ENCODE results near the gene FAM53B.
"Not testable (repeated sequence)": the region's sequence is repeated elsewhere in the genome, so short reads cannot be mapped to it uniquely, and the experiment has no call there.

Gene FAM53B

DNA sequence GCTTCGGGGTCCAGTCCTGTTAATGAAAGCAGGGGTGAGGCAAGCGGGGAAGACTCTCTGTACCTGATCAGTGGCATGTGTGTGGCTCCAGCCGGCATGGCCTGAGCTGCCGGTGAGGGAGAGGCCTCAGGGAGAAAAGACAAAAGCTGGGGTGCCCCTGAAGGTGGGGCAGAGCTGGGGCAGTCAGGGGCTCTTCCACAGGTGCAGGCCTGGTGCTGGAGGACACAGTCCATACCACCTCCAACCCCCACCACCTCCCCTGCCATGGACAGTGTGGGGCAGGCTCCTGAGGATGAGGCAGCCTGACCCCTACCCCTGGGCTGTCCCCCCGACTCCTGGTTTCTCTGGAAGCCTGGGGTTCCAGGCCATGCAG lies 153.1 kb downstream of the FAM53B start:
- H3K4me3 ChIP-seq (ENCODE audit: low read depth, low read length): no peak overlapping the region
- DNase-seq (ENCODE audit: low read depth): no peak
- TF ChIP-seq CTCF (IDR thresholded peaks at IDR 0.05; ENCODE audit: low read depth, low read length, missing control alignments): no peak

DNA sequence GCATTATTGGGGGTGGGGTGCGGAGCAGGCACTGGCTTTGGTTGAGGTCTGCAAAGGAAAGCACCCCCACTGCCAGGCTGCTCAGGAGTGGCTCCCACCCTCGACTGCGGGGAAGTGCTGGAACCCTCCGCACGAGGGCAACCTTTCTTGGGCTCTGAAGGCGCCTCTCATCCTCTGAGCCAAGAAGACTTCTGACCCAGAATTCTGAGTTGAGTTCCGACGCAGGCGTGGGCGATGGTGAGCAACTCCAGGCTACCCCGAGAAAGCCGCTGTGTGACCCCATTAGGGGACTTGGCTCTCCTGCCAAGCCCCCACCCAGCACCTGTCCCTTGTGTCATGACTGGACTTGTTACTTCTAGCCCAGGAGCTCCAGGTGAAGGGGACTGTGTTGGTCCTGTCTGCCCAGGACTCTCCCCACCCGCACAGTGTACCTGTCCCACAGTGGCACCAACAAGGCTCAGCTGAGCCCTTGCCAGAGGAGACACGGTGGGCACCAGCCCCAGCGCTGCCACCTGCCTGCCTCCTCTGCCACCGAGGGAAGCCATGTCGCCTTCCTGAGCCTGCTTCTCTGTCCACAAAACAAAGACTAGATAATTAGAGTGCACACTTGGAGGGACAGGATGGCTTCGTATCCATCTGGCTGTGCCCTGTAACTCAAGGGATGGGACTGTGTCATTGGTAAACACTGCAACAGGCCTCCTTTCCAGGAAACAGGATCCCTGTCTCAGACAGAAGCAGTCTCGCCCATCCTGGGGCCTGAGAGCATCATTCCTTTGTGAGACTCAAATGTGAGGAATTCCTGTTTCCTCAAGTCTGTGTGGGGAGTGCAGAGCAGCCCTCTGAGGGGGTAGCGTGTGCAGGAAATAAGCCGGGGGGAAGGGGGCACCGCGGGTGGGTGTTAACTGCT lies 153.7 kb downstream of the FAM53B start:
- TF ChIP-seq CTCF (IDR thresholded peaks at IDR 0.05; ENCODE audit: low read depth, low read length, missing control alignments): no peak
- no peak for DNase-seq (ENCODE audit: low read depth)
- no peak overlapping the region for H3K4me3 ChIP-seq (ENCODE audit: low read depth, low read length)

DNA sequence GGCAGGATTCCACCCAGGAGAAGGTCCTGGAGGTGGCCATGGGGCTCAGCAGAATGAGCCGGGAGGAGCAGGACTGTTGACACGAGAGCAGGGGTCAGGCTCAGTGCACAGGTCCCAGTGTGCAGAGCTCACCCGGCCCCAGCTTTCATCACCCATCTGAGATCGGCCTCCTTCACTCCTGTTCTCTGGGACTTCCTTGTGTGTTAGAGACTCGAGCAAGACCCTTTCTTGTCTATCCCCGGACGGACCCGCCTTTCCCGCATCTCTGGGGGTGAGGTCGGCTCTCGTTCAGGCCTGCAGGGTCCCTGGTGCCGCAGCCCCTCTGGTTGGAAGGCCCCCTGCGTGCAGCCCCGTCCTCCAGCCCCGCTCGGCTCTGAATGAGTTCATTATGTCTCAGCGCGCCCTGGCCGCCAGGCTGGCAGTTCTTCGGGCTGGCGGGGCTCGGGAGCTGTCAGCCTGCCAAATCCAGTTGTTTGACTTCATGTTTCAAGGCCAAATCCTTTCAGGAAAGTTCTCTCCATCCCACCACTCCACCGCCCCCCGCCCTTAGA lies 154.6 kb downstream of the FAM53B start:
- no peak overlapping the region for H3K4me3 ChIP-seq (ENCODE audit: low read depth, low read length)
- no peak for DNase-seq (ENCODE audit: low read depth)
- no peak for TF ChIP-seq CTCF (IDR thresholded peaks at IDR 0.05; ENCODE audit: low read depth, low read length, missing control alignments)

DNA sequence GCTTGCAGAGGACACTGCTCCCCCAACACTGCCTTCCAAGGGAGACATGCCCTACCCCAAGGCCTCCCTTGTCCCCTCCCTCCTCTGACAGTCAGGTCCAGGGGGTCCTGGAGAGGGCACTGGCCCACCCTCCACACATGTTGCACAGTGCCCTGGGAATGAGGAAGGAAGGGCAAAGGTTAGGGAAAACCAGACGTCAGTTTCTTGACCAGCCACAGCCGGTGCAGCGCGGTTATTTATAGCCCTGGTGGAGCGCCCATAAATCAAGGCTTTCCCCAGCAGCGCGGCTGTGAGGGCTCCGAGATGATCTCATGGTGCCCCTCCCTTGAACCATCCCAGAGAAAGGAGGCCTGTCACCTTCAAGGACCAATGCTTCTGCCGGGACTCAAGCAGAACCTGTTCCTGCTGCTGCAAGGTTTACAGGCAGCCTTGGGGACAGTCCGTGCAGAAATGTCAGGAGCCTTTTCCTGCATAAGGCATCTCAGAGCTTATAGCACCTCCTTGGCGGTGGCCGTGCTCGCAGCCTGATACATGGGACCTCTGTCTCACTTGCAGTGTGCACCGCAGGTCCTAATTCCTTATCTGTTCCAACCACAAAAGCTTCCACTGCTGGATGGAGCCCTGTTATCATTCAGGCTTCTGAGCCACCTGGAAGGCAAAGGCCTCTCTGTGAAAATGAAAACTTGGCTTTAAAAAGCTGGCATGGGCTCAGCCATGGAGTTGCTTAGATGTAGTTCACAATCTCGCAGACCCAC lies 155.3 kb downstream of the FAM53B start:
- no peak overlapping the region for H3K4me3 ChIP-seq (ENCODE audit: low read depth, low read length)
- no peak for DNase-seq (ENCODE audit: low read depth)
- TF ChIP-seq CTCF (IDR thresholded peaks at IDR 0.05; ENCODE audit: low read depth, low read length, missing control alignments): no peak

DNA sequence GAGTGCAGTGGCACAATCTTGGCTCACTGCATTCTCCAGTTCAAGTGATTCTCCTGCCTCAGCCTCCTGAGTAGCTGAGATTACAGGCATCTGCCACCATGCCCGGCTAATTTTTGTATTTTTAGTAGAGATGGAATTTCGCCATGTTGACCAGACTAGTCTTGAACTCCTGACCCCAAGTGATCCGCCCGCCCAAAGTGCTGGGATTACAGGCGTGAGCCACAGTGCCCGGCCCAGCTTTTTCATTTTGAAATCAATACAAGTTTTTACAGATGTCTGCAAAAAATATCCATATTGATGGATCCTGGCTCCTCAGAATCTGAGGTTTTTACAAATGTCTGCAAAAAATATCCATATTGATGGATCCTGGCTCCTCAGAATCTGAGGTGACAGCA lies 155.8 kb downstream of the FAM53B start:
- DNase-seq (ENCODE audit: low read depth); H3K4me3 ChIP-seq (ENCODE audit: low read depth, low read length): not testable (repeated sequence)

- no peak for TF ChIP-seq CTCF (IDR thresholded peaks at IDR 0.05; ENCODE audit: low read depth, low read length, missing control alignments)
- no peak overlapping the region for H3K4me3 ChIP-seq (ENCODE audit: low read depth, low read length)
- DNase-seq (ENCODE audit: low read depth): no peak
These were observed 156.4 kb downstream of the FAM53B start for GRCh38 chr10:124587811-124588211.

- no peak for DNase-seq (ENCODE audit: low read depth)
- H3K4me3 ChIP-seq (ENCODE audit: low read depth, low read length): no peak overlapping the region
- TF ChIP-seq CTCF (IDR thresholded peaks at IDR 0.05; ENCODE audit: low read depth, low read length, missing control alignments): no peak
These were observed 158.0 kb downstream of the FAM53B start for GRCh38 chr10:124586142-124586541.

Data from GM12864 (cell line).